ENCODE results near the gene MZB1. TPM values are rescaled to one million over a fixed set of nuclear protein-coding genes. Genes with fewer than 3 reads are reported as not detected.

The MZB1 gene
- total RNA-seq, 1 experiment from 2014 or later = 1.1 TPM

DNA sequence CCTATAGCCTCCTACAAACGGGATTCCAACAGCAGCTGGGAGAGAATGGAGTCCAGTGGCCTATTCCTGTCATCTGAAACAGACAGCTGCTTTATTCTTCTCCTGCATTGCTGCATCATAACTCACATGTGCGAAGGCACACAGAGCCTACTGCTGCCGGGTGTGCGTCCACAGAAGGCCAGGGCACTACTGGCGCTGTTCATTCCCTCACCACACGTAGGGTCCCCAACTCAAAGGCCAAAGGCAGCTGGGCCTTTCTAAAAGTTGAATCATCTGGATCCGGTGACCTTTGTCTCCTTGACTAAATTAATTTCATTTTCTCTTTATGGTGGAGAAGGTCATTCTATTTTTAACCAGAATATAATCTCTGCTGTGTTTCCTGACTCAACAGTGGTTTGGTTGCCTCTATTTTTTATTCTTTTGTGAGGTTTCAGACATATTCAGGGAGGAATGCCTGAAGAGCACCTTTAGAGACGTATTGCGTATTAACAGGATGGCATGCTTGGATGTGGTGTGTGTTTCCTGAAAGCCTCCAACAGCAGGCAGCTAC is 24.9 kb upstream of the MZB1 start (continued):
- TF ChIP-seq, protein P1, sequence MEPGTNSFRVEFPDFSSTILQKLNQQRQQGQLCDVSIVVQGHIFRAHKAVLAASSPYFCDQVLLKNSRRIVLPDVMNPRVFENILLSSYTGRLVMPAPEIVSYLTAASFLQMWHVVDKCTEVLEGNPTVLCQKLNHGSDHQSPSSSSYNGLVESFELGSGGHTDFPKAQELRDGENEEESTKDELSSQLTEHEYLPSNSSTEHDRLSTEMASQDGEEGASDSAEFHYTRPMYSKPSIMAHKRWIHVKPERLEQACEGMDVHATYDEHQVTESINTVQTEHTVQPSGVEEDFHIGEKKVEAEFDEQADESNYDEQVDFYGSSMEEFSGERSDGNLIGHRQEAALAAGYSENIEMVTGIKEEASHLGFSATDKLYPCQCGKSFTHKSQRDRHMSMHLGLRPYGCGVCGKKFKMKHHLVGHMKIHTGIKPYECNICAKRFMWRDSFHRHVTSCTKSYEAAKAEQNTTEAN (CRISPR knock-in tag; IDR thresholded peaks at IDR 0.05) = no peak

DNA sequence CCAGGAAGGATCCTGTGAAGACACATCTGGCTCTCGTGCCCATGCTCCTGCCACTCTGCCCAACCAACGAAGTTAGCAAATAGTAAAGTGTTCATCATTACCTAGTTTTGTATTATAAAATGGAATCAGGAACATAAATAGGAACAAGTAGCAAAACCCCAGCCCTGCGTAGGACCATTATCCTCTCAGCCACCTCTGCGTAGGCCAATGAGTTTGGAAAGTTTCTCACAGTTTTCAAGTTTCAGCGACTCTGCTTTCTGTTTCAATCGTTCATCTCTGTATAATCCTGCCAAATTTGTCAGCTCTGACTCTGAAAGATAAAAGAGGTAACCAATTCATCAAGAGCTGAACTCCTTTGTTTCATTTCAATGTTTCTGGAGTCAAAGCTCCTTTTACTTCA is 24.2 kb upstream of the MZB1 start:
- no peak for DNase-seq (ENCODE audit: low spot score)
- H3K36me3 Mint-ChIP-seq = peaks cover 12% of the 10 kb centered on the region
- no peaks in the 10 kb centered on the region for H3K9me3 Mint-ChIP-seq
- TF ChIP-seq TCF7 (CRISPR knock-in tag; IDR thresholded peaks at IDR 0.05; ENCODE audit: low read depth) = no peak
- TF ChIP-seq TP53 (CRISPR knock-in tag; IDR thresholded peaks at IDR 0.05) = no peak
- TF ChIP-seq, protein P2, sequence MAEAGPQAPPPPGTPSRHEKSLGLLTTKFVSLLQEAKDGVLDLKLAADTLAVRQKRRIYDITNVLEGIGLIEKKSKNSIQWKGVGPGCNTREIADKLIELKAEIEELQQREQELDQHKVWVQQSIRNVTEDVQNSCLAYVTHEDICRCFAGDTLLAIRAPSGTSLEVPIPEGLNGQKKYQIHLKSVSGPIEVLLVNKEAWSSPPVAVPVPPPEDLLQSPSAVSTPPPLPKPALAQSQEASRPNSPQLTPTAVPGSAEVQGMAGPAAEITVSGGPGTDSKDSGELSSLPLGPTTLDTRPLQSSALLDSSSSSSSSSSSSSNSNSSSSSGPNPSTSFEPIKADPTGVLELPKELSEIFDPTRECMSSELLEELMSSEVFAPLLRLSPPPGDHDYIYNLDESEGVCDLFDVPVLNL (CRISPR knock-in tag; IDR thresholded peaks at IDR 0.05; ENCODE audit: borderline replicate concordance, low read depth) = no peak
- TF ChIP-seq, protein P3, sequence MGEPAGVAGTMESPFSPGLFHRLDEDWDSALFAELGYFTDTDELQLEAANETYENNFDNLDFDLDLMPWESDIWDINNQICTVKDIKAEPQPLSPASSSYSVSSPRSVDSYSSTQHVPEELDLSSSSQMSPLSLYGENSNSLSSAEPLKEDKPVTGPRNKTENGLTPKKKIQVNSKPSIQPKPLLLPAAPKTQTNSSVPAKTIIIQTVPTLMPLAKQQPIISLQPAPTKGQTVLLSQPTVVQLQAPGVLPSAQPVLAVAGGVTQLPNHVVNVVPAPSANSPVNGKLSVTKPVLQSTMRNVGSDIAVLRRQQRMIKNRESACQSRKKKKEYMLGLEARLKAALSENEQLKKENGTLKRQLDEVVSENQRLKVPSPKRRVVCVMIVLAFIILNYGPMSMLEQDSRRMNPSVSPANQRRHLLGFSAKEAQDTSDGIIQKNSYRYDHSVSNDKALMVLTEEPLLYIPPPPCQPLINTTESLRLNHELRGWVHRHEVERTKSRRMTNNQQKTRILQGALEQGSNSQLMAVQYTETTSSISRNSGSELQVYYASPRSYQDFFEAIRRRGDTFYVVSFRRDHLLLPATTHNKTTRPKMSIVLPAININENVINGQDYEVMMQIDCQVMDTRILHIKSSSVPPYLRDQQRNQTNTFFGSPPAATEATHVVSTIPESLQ (CRISPR knock-in tag; IDR thresholded peaks at IDR 0.05) = no peak
- no peak for TF ChIP-seq OVOL2 (CRISPR knock-in tag; IDR thresholded peaks at IDR 0.05; ENCODE audit: borderline replicate concordance)
- no peak for TF ChIP-seq ZNF423 (CRISPR knock-in tag; IDR thresholded peaks at IDR 0.05)
- TF ChIP-seq, protein P4, sequence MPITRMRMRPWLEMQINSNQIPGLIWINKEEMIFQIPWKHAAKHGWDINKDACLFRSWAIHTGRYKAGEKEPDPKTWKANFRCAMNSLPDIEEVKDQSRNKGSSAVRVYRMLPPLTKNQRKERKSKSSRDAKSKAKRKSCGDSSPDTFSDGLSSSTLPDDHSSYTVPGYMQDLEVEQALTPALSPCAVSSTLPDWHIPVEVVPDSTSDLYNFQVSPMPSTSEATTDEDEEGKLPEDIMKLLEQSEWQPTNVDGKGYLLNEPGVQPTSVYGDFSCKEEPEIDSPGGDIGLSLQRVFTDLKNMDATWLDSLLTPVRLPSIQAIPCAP (CRISPR knock-in tag; IDR thresholded peaks at IDR 0.05) = no peak
- TF ChIP-seq FOXJ3 (CRISPR knock-in tag; IDR thresholded peaks at IDR 0.05; ENCODE audit: borderline replicate concordance) = no peak
- TF ChIP-seq GTF2I (CRISPR knock-in tag; conservative IDR thresholded peaks at IDR 0.05) = no peak
- no peak for TF ChIP-seq SP1 (CRISPR knock-in tag; conservative IDR thresholded peaks at IDR 0.05)
- TF ChIP-seq ETV6 (CRISPR knock-in tag; IDR thresholded peaks at IDR 0.05) = no peak
- no peak for TF ChIP-seq ZNF121 (CRISPR knock-in tag; IDR thresholded peaks at IDR 0.05)
- TF ChIP-seq, protein P5, sequence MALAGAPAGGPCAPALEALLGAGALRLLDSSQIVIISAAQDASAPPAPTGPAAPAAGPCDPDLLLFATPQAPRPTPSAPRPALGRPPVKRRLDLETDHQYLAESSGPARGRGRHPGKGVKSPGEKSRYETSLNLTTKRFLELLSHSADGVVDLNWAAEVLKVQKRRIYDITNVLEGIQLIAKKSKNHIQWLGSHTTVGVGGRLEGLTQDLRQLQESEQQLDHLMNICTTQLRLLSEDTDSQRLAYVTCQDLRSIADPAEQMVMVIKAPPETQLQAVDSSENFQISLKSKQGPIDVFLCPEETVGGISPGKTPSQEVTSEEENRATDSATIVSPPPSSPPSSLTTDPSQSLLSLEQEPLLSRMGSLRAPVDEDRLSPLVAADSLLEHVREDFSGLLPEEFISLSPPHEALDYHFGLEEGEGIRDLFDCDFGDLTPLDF (CRISPR knock-in tag; IDR thresholded peaks at IDR 0.05) = no peak
- TF ChIP-seq, protein P6, sequence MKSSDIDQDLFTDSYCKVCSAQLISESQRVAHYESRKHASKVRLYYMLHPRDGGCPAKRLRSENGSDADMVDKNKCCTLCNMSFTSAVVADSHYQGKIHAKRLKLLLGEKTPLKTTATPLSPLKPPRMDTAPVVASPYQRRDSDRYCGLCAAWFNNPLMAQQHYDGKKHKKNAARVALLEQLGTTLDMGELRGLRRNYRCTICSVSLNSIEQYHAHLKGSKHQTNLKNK (CRISPR knock-in tag; IDR thresholded peaks at IDR 0.05) = no peak
- POLR2A ChIA-PET = no interaction called here
- no peaks in the 10 kb centered on the region; the same call in 1 of the 2 replicates for H3K27me3 Mint-ChIP-seq (ENCODE audit: low read depth)
- CTCF ChIA-PET = interaction anchor here (0.9 kb wide), 1 partner anchor 11 kb away, joined by 3 read pairs; no protein-coding TSS in a partner anchor
- H3K4me1 Mint-ChIP-seq = no peaks in the 10 kb centered on the region
- no peak overlapping the region for H3K4me3 Mint-ChIP-seq
- ATAC-seq = no peak
- no peak overlapping the region for H3K27ac Mint-ChIP-seq

DNA sequence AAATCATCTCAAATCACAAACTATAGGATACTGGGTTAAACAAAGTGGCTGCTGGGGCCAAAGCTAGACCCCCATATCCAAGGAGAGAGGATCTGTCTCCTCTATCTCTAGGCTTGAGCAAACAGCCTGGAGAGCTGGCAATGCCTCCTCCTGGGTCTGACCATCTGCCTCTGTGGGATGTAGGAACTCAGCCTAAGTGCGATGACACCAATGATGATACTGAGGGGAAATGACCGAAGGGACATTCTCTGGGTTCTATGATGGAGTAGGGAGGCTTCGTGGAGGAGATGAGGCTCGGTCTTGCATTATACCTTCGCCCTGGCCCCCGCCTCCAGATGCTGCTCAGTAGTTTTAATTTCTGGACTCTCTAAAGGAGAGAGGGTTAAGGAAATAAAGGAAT is 23.4 kb upstream of the MZB1 start:
- Mint-ChIP-seq H3K4me1 (no peaks in the 10 kb centered on the region), H3K27ac (no peak overlapping the region), H3K4me3 (no peak overlapping the region), H3K36me3 (peaks cover 4% of the 10 kb centered on the region; the same call in 1 of the 2 replicates), H3K9me3 (no peaks in the 10 kb centered on the region), H3K27me3 (ENCODE audit: low read depth) (no peaks in the 10 kb centered on the region)
- no peak for ATAC-seq
- CTCF ChIA-PET = no interaction called here
- POLR2A ChIA-PET = no interaction called here
- TF ChIP-seq FOXP1 (CRISPR knock-in tag; IDR thresholded peaks at IDR 0.05; ENCODE audit: borderline replicate concordance) (no peak), TEAD4 (CRISPR knock-in tag; IDR thresholded peaks at IDR 0.05) (no peak), CREM (CRISPR knock-in tag; IDR thresholded peaks at IDR 0.05) (no peak), MYBL2 (CRISPR knock-in tag; IDR thresholded peaks at IDR 0.05) (no peak), NR2C2 (CRISPR knock-in tag; IDR thresholded peaks at IDR 0.05) (no peak), EMX1 (CRISPR knock-in tag; IDR thresholded peaks at IDR 0.05) (no peak), ESRRA (CRISPR knock-in tag; IDR thresholded peaks at IDR 0.05; ENCODE audit: borderline replicate concordance) (no peak), ZNF317 (CRISPR knock-in tag; IDR thresholded peaks at IDR 0.05; ENCODE audit: borderline replicate concordance, low read depth) (no peak), ETV6 (CRISPR knock-in tag; IDR thresholded peaks at IDR 0.05) (no peak), ZNF263 (CRISPR knock-in tag; IDR thresholded peaks at IDR 0.05; ENCODE audit: low read depth) (no peak)
- DNase-seq (ENCODE audit: low spot score) = no peak

All from WTC11 (cell line).